GM23338 (cell line): Measurements from ENCODE around the gene SSH2. TPM values are rescaled to one million over a fixed set of nuclear protein-coding genes. Genes with fewer than 3 reads are reported as not detected.

Experiments
- ATAC-seq: fragments of 200-7000 bp; cut with Tn5 transposase; 3 replicates; pipeline ENCODE4 v1.9.1; 2020
- DNase-seq: peaks from one replicate; pipeline ENCODE4 v3.0.0-alpha.2; 2015; ENCODE audit warnings: low spot score
- H2AFZ ChIP-seq: fragments of 200-600 bp; sonication (generic); 2 replicates; pipeline ENCODE4 v1.8.0; 2016; ENCODE audit warnings: antibody characterized with exemption, mild to moderate bottlenecking, moderate library complexity
- H3F3A ChIP-seq: fragments of 200-600 bp; sonication (generic); replicated peaks from 2 replicates; pipeline ENCODE4 v1.8.0; 2017; ENCODE audit warnings: antibody characterized with exemption, mixed run types, low read depth
- H3K27ac ChIP-seq: fragments of 200-600 bp; sonication (generic); 2 replicates; pipeline ENCODE4 v1.6.1; 2016; ENCODE audit warnings: low read depth
- H3K27me3 ChIP-seq: fragments of 200-600 bp; sonication (generic); 2 replicates; pipeline ENCODE4 v1.8.0; 2016; ENCODE audit warnings: mild to moderate bottlenecking, mixed run types, moderate library complexity; ENCODE audit not compliant: insufficient read depth
- H3K36me3 ChIP-seq: fragments of 200-600 bp; sonication (generic); 2 replicates; pipeline ENCODE4 v1.8.0; 2016; ENCODE audit warnings: mild to moderate bottlenecking; ENCODE audit not compliant: insufficient read depth
- H3K4me1 ChIP-seq: fragments of 200-600 bp; sonication (generic); 2 replicates; pipeline ENCODE4 v1.8.0; 2016; ENCODE audit warnings: mild to moderate bottlenecking, moderate library complexity; ENCODE audit not compliant: insufficient read depth
- H3K4me2 ChIP-seq: fragments of 200-600 bp; sonication (generic); 2 replicates; pipeline ENCODE4 v1.7.1; 2017; ENCODE audit warnings: mixed run types
- H3K4me3 ChIP-seq: fragments of 200-600 bp; sonication (generic); 2 replicates; pipeline ENCODE4 v1.6.1; 2016; ENCODE audit warnings: mixed run types
- H3K79me2 ChIP-seq: fragments of 200-600 bp; sonication (generic); replicated peaks from 2 replicates; pipeline ENCODE4 v1.8.0; 2017; ENCODE audit warnings: mild to moderate bottlenecking; ENCODE audit not compliant: insufficient read depth
- H3K9me2 ChIP-seq: fragments of 200-600 bp; sonication (generic); 2 replicates; pipeline ENCODE4 v1.8.0; 2017; ENCODE audit not compliant: insufficient read depth
- H4K20me1 ChIP-seq: fragments of 200-600 bp; sonication (generic); replicated peaks from 2 replicates; pipeline ENCODE4 v1.8.0; 2017; ENCODE audit warnings: mild to moderate bottlenecking; ENCODE audit not compliant: insufficient read depth
- H3K27ac Mint-ChIP-seq: 2 replicates; pipeline ENCODE4 v1.8.0; 2020; ENCODE audit warnings: inconsistent platforms, mild to moderate bottlenecking, moderate library complexity, mixed read lengths
- H3K27me3 Mint-ChIP-seq: 3 replicates; pipeline ENCODE4 v1.8.0; 2022; ENCODE audit warnings: low read depth, mild to moderate bottlenecking, moderate library complexity, mixed read lengths, inconsistent platforms; ENCODE audit not compliant: insufficient read depth, poor library complexity
- H3K36me3 Mint-ChIP-seq: 3 replicates; pipeline ENCODE4 v1.8.0; 2021; ENCODE audit warnings: low read depth, mild to moderate bottlenecking, inconsistent platforms, moderate library complexity, mixed read lengths
- H3K4me1 Mint-ChIP-seq: 3 replicates; pipeline ENCODE4 v1.8.0; 2020; ENCODE audit warnings: mild to moderate bottlenecking, inconsistent platforms, mixed read lengths
- H3K4me3 Mint-ChIP-seq: 3 replicates; pipeline ENCODE4 v1.8.0; 2021; ENCODE audit warnings: moderate library complexity, mild to moderate bottlenecking, inconsistent platforms, mixed read lengths
- H3K9me3 Mint-ChIP-seq: 3 replicates; pipeline ENCODE4 v1.8.0; 2020; ENCODE audit warnings: moderate library complexity, mild to moderate bottlenecking, inconsistent platforms, mixed read lengths
- CREB1 ChIP-seq: fragments of 250-450 bp; sonication (Bioruptor Pico); IDR thresholded peaks from 2 replicates; pipeline ENCODE4 v1.5.0; 2020; ENCODE audit warnings: low read depth, mild to moderate bottlenecking, moderate library complexity
- EZH2 ChIP-seq: fragments of 200-600 bp; sonication (generic); IDR thresholded peaks from one replicate; pipeline ENCODE4 v1.8.0; 2017; ENCODE audit warnings: antibody characterized with exemption, mild to moderate bottlenecking, low read depth; ENCODE audit not compliant: unreplicated experiment
- EZH2phosphoT487 ChIP-seq: fragments of 200-600 bp; sonication (generic); IDR thresholded peaks from one replicate; pipeline ENCODE4 v1.8.1; 2018; ENCODE audit warnings: antibody characterized with exemption; ENCODE audit not compliant: unreplicated experiment
- JUNB ChIP-seq: IDR thresholded peaks from one replicate; pipeline ENCODE4 v1.6.1; 2016; ENCODE audit warnings: antibody characterized with exemption; ENCODE audit not compliant: unreplicated experiment
- NANOG ChIP-seq: IDR thresholded peaks from 2 replicates; pipeline ENCODE4 v1.6.1; 2016; ENCODE audit warnings: antibody characterized with exemption, borderline replicate concordance
- POLR2AphosphoS5 ChIP-seq: IDR thresholded peaks from 2 replicates; pipeline ENCODE4 v1.6.1; 2016; ENCODE audit warnings: antibody characterized with exemption, low read depth
- STAT1 ChIP-seq: IDR thresholded peaks from one replicate; pipeline ENCODE4 v1.6.1; 2016; ENCODE audit warnings: antibody characterized with exemption; ENCODE audit not compliant: unreplicated experiment
- ZNF114 ChIP-seq: fragments of 250-450 bp; sonication (Bioruptor Pico); IDR thresholded peaks from 2 replicates; pipeline ENCODE4 v1.5.0; 2020; ENCODE audit warnings: mild to moderate bottlenecking, moderate library complexity
- polyA plus RNA-seq: library from polyadenylated mRNA; unstranded; fragments of >200 nt; fragmentation: Nextera tagmentation; extraction: Ambion mirVana; gene quantifications from 2 replicates; pipeline ENCODE4 v1.2.1, GENCODE V29; 2016
- total RNA-seq: library from RNA; depleted of rRNA; stranded (reverse); fragments of >200 nt; shearing (Covaris generic); gene quantifications from 2 replicates; pipeline ENCODE4 v1.2.3, GENCODE V29; 2014
- TF ChIP-seq, protein P1 (sequence below), 2 experiments: fragments of 200-600 bp in 1 of 2; sonication (generic) in 1 of 2; conservative IDR thresholded peaks; 2 replicates each; pipeline versions ENCODE4 v1.5.1 to v1.6.1; 2016 to 2017; ENCODE audit warnings: antibody characterized with exemption in 2 of 2, low read depth in 2 of 2, mild to moderate bottlenecking in 2 of 2, moderate library complexity in 1 of 2
- TF ChIP-seq, protein P2 (sequence below): IDR thresholded peaks from one replicate; pipeline ENCODE4 v1.6.1; 2018; ENCODE audit warnings: antibody characterized with exemption; ENCODE audit not compliant: unreplicated experiment
- TF ChIP-seq, protein P3 (sequence below): IDR thresholded peaks from 2 replicates; pipeline ENCODE4 v1.6.1; 2016; ENCODE audit warnings: antibody characterized with exemption

Gene SSH2
- total and polyA plus RNA-seq, 2 experiments from 2014 or later: 9.9 to 12.1 TPM

DNA sequence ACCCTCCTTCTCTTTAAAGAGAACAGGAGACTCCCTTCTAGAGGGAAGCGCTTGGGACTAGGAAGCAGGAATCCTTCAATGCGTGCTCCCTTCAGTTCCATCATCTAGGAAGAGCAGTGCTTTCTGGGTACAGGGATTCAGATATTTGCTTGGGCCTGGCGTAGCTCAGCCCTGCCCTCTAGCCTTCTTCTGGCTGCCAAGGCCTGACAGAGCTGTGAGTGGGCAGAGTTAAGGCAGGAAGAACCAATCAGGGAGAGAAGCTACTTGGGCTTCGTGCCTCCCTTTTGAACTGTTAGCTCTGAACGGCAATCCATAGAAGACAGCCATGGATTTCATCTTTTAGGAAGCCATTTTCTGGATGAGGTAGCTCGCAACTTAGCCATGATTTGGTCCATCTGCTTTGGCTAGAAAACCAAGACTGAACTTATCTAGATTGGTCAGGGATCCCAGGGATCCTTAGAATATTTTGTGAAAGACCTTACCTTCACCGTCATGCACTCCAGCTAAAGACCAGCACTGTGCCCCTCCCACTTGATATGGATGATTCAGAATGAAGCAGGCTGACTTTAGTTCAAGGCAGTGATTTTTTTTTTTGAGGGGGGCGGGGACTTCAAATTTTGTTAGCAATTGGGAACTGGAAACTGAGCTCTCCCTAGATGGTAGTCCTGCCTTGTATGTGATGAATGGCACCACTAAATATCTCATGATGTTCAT is 304.8 kb downstream of the SSH2 start (continued):
- TF ChIP-seq POLR2AphosphoS5: peak; percentile 45; the same call in 1 of the 2 replicates
- TF ChIP-seq STAT1: no peak

DNA sequence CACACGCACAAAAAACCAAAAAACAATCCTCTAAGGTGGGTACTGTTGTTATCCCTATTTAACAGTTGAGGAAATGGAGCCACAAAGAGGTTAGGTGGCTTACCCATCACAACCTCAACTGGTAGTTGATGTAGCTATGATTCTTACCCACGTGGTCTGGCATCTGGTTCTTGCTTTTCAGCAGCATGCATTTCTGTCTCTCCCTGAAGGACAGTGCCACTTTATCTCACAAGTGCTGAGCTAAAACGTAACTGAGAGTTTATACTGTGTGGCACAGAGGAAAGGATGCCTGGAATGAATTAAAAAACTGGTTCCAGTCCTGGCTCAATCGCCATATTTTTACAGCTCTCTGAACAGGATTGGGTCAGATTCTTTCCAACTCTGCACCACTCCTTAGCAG is 305.4 kb downstream of the SSH2 start:
- no peak for DNase-seq
- Mint-ChIP-seq H3K36me3 (no peaks in the 10 kb centered on the region; the same call in 2 of the 3 replicates), H3K27ac (no peak overlapping the region), H3K4me1 (peaks cover 30% of the 10 kb centered on the region), H3K9me3 (no peaks in the 10 kb centered on the region; the same call in 2 of the 3 replicates), H3K4me3 (no peak overlapping the region), H3K27me3 (peaks cover 32% of the 10 kb centered on the region)
- H3K4me2 ChIP-seq: no peak overlapping the region
- H3K9me2 ChIP-seq: 0 out of 2 replicates have a peak, but pooled peaks cover 4% of the 10 kb centered on the region
- no peak for ATAC-seq
- peaks cover 40% of the 10 kb centered on the region for H3K27me3 ChIP-seq
- H3K27ac ChIP-seq: no peak overlapping the region
- no peaks in the 10 kb centered on the region for H3K79me2 ChIP-seq
- no peak overlapping the region for H3K4me3 ChIP-seq
- peaks cover 18% of the 10 kb centered on the region for H3K4me1 ChIP-seq
- H2AFZ ChIP-seq: no peak overlapping the region
- no peaks in the 10 kb centered on the region; the same call in 1 of the 2 replicates for H3F3A ChIP-seq
- no peaks in the 10 kb centered on the region for H3K36me3 ChIP-seq
- TF ChIP-seq STAT1 (no peak), POLR2AphosphoS5 (no peak), ZNF114 (CRISPR knock-in tag) (no peak), CREB1 (no peak)
- TF ChIP-seq, protein P1, sequence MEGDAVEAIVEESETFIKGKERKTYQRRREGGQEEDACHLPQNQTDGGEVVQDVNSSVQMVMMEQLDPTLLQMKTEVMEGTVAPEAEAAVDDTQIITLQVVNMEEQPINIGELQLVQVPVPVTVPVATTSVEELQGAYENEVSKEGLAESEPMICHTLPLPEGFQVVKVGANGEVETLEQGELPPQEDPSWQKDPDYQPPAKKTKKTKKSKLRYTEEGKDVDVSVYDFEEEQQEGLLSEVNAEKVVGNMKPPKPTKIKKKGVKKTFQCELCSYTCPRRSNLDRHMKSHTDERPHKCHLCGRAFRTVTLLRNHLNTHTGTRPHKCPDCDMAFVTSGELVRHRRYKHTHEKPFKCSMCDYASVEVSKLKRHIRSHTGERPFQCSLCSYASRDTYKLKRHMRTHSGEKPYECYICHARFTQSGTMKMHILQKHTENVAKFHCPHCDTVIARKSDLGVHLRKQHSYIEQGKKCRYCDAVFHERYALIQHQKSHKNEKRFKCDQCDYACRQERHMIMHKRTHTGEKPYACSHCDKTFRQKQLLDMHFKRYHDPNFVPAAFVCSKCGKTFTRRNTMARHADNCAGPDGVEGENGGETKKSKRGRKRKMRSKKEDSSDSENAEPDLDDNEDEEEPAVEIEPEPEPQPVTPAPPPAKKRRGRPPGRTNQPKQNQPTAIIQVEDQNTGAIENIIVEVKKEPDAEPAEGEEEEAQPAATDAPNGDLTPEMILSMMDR (conservative IDR thresholded peaks at IDR 0.05; ENCODE audit: low read depth in 2 of 2): no peak
- TF ChIP-seq, protein P2, sequence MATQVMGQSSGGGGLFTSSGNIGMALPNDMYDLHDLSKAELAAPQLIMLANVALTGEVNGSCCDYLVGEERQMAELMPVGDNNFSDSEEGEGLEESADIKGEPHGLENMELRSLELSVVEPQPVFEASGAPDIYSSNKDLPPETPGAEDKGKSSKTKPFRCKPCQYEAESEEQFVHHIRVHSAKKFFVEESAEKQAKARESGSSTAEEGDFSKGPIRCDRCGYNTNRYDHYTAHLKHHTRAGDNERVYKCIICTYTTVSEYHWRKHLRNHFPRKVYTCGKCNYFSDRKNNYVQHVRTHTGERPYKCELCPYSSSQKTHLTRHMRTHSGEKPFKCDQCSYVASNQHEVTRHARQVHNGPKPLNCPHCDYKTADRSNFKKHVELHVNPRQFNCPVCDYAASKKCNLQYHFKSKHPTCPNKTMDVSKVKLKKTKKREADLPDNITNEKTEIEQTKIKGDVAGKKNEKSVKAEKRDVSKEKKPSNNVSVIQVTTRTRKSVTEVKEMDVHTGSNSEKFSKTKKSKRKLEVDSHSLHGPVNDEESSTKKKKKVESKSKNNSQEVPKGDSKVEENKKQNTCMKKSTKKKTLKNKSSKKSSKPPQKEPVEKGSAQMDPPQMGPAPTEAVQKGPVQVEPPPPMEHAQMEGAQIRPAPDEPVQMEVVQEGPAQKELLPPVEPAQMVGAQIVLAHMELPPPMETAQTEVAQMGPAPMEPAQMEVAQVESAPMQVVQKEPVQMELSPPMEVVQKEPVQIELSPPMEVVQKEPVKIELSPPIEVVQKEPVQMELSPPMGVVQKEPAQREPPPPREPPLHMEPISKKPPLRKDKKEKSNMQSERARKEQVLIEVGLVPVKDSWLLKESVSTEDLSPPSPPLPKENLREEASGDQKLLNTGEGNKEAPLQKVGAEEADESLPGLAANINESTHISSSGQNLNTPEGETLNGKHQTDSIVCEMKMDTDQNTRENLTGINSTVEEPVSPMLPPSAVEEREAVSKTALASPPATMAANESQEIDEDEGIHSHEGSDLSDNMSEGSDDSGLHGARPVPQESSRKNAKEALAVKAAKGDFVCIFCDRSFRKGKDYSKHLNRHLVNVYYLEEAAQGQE: no peak
- H4K20me1 ChIP-seq: no peaks in the 10 kb centered on the region; the same call in 1 of the 2 replicates

DNA sequence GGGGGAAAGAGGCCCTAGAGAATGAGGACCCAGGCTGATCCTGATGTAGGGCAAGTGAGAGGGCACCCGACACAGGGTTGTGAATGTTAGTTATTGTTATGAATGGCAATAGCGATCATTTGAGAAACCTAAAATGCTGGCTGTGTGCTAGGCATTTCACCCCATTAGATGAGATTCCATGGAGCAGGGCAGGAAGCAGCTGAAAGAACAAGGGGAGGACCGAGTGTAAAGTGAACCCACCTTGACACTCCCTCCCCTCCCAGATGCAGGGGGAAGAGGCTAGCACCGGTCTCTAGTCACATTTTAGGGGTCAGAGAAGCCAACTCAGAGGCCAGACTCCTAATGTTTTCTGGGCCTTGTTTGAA is 306.8 kb downstream of the SSH2 start:
- Histone ChIP-seq H3K4me2 (peak overlapping the region; percentile 93), H3K4me1 (peaks cover 22% of the 10 kb centered on the region), H4K20me1 (no peaks in the 10 kb centered on the region; the same call in 1 of the 2 replicates), H2AFZ (peak overlapping the region; percentile 60), H3K79me2 (no peaks in the 10 kb centered on the region), H3K36me3 (no peaks in the 10 kb centered on the region), H3K9me2 (0 out of 2 replicates have a peak, but pooled peaks cover 4% of the 10 kb centered on the region), H3K27ac (peak overlapping the region; percentile 78), H3K4me3 (peak overlapping the region; percentile 89), H3F3A (no peaks in the 10 kb centered on the region; the same call in 1 of the 2 replicates), H3K27me3 (peaks cover 53% of the 10 kb centered on the region)
- Mint-ChIP-seq H3K27me3 (peaks cover 35% of the 10 kb centered on the region), H3K27ac (peak overlapping the region; percentile 59; the same call in 1 of the 2 replicates), H3K4me3 (peak overlapping the region; percentile 72), H3K4me1 (peaks cover 32% of the 10 kb centered on the region), H3K9me3 (no peaks in the 10 kb centered on the region; the same call in 2 of the 3 replicates), H3K36me3 (no peaks in the 10 kb centered on the region; the same call in 2 of the 3 replicates)
- peak; percentile 3; the same call in 2 of the 3 replicates for ATAC-seq
- peak; percentile 52 for DNase-seq
- TF ChIP-seq, protein P1 (conservative IDR thresholded peaks at IDR 0.05; ENCODE audit: low read depth in 2 of 2): no peak
- TF ChIP-seq CREB1 (no peak), JUNB (no peak), NANOG (no peak), ZNF114 (CRISPR knock-in tag) (no peak), EZH2phosphoT487 (no peak), EZH2 (no peak)
- TF ChIP-seq, protein P3, sequence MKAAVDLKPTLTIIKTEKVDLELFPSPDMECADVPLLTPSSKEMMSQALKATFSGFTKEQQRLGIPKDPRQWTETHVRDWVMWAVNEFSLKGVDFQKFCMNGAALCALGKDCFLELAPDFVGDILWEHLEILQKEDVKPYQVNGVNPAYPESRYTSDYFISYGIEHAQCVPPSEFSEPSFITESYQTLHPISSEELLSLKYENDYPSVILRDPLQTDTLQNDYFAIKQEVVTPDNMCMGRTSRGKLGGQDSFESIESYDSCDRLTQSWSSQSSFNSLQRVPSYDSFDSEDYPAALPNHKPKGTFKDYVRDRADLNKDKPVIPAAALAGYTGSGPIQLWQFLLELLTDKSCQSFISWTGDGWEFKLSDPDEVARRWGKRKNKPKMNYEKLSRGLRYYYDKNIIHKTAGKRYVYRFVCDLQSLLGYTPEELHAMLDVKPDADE: no peak
